Gastrocnemius medialis (tissue), 4 donors: ENCODE results near the gene RAI1.

Experiments used
- CTCF ChIP-seq, 5 experiments: fragments of 450-650 bp in 3 of 5; fragments of 200-600 bp in 2 of 5; sonication (generic) in 2 of 5; IDR thresholded peaks in 4 of 5; conservative IDR thresholded peaks in 1 of 5; 1 replicate in 4 of 5; 2 replicates in 1 of 5; pipeline ENCODE4 v1.5.1; 2016 to 2019; ENCODE audit warnings: antibody characterized with exemption in 5 of 5, mild to moderate bottlenecking in 3 of 5, moderate library complexity in 3 of 5
- POLR2A ChIP-seq, 2 donors: fragments of 450-650 bp; IDR thresholded peaks; one replicate each; pipeline ENCODE4 v1.6.1; 2017; ENCODE audit warnings: antibody characterized with exemption in 2 of 2, mild to moderate bottlenecking in 2 of 2, moderate library complexity in 2 of 2

- TF ChIP-seq CTCF (IDR thresholded peaks at IDR 0.05 in 4 of 5, conservative IDR thresholded peaks at IDR 0.05 in 1 of 5): no peak
- TF ChIP-seq POLR2A (IDR thresholded peaks at IDR 0.05): no peak
Measured at GRCh38 chr17:17810895-17811248, 129.6 kb downstream of the RAI1 start.
